Stimulated activated naive CD4-positive, alpha-beta T cell treated with Interleukin-2 at 50 U/mL for 16 hours (primary cell): ENCODE results near the gene EFEMP1.

Experiments
- DNase-seq: peaks from one replicate; lab custom pipeline; 2025; lab: John Stamatoyannopoulos, UW

EFEMP1 gene

GRCh38 chr2:55934337-55934736 lies 10.8 kb upstream of the EFEMP1 start:
- no peak for DNase-seq

- no peak for DNase-seq
Observed at GRCh38 chr2:55932843-55933242, 9.3 kb upstream of the EFEMP1 start.

- DNase-seq: no peak
Observed at GRCh38 chr2:55931281-55931680, 7.7 kb upstream of the EFEMP1 start.

GRCh38 chr2:55929476-55929875 lies 5.9 kb upstream of the EFEMP1 start:
- no peak for DNase-seq

- no peak for DNase-seq
Observed at GRCh38 chr2:55926974-55927373, 3.4 kb upstream of the EFEMP1 start.

GRCh38 chr2:55926246-55926645 lies 2.7 kb upstream of the EFEMP1 start:
- DNase-seq: no peak

GRCh38 chr2:55923982-55924321 lies 370 bp upstream of the EFEMP1 start:
- no peak for DNase-seq

- DNase-seq: no peak
Observed at GRCh38 chr2:55922291-55922907, 1.2 kb downstream of the EFEMP1 start.

GRCh38 chr2:55919574-55919973 lies 4.0 kb downstream of the EFEMP1 start:
- no peak for DNase-seq

- no peak for DNase-seq
Observed at GRCh38 chr2:55918856-55919255, 4.7 kb downstream of the EFEMP1 start.

GRCh38 chr2:55917713-55918390 lies 5.7 kb downstream of the EFEMP1 start:
- DNase-seq: no peak

- DNase-seq: no peak
Observed at GRCh38 chr2:55917117-55917516, 6.5 kb downstream of the EFEMP1 start.

- DNase-seq: no peak
Observed at GRCh38 chr2:55916473-55917049, 7.0 kb downstream of the EFEMP1 start.

GRCh38 chr2:55914786-55915185 lies 8.8 kb downstream of the EFEMP1 start:
- DNase-seq: no peak

GRCh38 chr2:55912926-55913325 lies 10.7 kb downstream of the EFEMP1 start:
- no peak for DNase-seq

- no peak for DNase-seq
Observed at GRCh38 chr2:55910077-55910476, 13.5 kb downstream of the EFEMP1 start.

- no peak for DNase-seq
Observed at GRCh38 chr2:55907686-55908085, 15.9 kb downstream of the EFEMP1 start.

- no peak for DNase-seq
Observed at GRCh38 chr2:55906993-55907392, 16.6 kb downstream of the EFEMP1 start.

GRCh38 chr2:55903727-55904126 lies 19.9 kb downstream of the EFEMP1 start:
- no peak for DNase-seq

- no peak for DNase-seq
Observed at GRCh38 chr2:55902971-55903370, 20.6 kb downstream of the EFEMP1 start.

- no peak for DNase-seq
Observed at GRCh38 chr2:55902429-55902828, 21.2 kb downstream of the EFEMP1 start.

- DNase-seq: no peak
Observed at GRCh38 chr2:55901941-55902340, 21.6 kb downstream of the EFEMP1 start.

- DNase-seq: no peak
Observed at GRCh38 chr2:55901322-55901721, 22.3 kb downstream of the EFEMP1 start.

- no peak for DNase-seq
Observed at GRCh38 chr2:55899881-55900280, 23.7 kb downstream of the EFEMP1 start.
